Skeletal muscle satellite cell (primary cell): Measurements from ENCODE around the gene SLC12A3.

Experiments used
- H3K27me3 ChIP-seq: 2 replicates; pipeline ENCODE4 v1.7.0; 2013; ENCODE audit warnings: low read length; ENCODE audit not compliant: control insufficient read depth, insufficient read depth
- H3K36me3 ChIP-seq: 2 replicates; pipeline ENCODE4 v1.7.0; 2013; ENCODE audit warnings: mild to moderate bottlenecking, control low read depth, low read length; ENCODE audit not compliant: insufficient read depth
- H3K4me1 ChIP-seq: 2 replicates; pipeline ENCODE4 v1.7.0; 2013; ENCODE audit warnings: low read length; ENCODE audit not compliant: control insufficient read depth, insufficient read depth
- H3K4me2 ChIP-seq: 2 replicates; pipeline ENCODE4 v1.7.0; 2013; ENCODE audit warnings: mild to moderate bottlenecking, low read length
- H3K4me3 ChIP-seq: 2 replicates; pipeline ENCODE4 v1.7.0; 2013; ENCODE audit warnings: low read length
- H3K9ac ChIP-seq: 2 replicates; pipeline ENCODE4 v1.7.0; 2013; ENCODE audit warnings: mild to moderate bottlenecking, low read depth, low read length, moderate library complexity
- H3K9me3 ChIP-seq: replicated peaks from 2 replicates; pipeline ENCODE4 v1.7.0; 2013; ENCODE audit warnings: mild to moderate bottlenecking, control low read depth, low read length

The SLC12A3 gene

DNA sequence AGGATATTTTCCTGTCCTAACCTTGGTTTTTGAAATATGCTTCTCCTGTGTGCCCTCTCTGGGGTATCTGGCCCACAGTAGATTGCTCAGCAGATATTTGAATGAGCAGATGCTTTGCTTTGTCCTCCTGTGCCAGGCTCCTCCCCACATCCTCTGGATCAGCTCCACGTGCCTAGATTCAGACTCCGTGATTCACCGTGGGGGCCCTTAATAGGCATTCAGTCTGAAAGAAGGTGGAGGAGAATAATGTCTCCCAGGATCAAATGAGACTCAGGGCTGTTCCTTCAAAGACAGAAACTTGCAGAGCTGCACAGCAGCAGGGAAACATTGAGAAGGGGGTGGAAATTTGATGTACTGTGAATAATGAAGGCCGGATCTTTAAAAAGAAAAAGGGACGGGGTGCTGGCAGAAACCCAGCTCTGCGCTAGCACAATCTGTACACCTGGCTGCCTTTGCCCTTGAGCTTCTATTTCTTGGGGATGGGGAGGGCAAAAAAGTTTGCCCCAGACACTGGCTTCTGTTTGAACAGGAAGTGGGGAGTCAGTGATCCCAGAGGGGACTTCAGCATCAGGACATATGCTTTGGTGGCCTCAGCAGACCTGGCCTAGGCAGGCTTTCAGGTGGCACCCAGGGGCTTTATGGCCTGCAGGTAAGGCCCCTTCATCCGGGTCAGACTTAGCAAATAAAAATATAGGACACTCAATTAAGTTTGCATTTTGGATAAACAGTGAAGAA lies 15.9 kb upstream of the SLC12A3 start:
- H3K4me3 ChIP-seq = no peak overlapping the region
- H3K9ac ChIP-seq = peak overlapping the region; percentile 26
- H3K4me1 ChIP-seq = peaks cover 45% of the 10 kb centered on the region
- no peaks in the 10 kb centered on the region for H3K9me3 ChIP-seq
- no peaks in the 10 kb centered on the region for H3K27me3 ChIP-seq
- peak overlapping the region; percentile 57 for H3K4me2 ChIP-seq
- H3K36me3 ChIP-seq = peaks cover 15% of the 10 kb centered on the region

- Histone ChIP-seq H3K4me3 (no peak overlapping the region), H3K27me3 (no peaks in the 10 kb centered on the region), H3K36me3 (peaks cover 8% of the 10 kb centered on the region), H3K9me3 (no peaks in the 10 kb centered on the region), H3K4me2 (no peak overlapping the region), H3K9ac (no peak overlapping the region), H3K4me1 (peaks cover 45% of the 10 kb centered on the region)
Observed at GRCh38 chr16:56849690-56850680, 15.0 kb upstream of the SLC12A3 start.

DNA sequence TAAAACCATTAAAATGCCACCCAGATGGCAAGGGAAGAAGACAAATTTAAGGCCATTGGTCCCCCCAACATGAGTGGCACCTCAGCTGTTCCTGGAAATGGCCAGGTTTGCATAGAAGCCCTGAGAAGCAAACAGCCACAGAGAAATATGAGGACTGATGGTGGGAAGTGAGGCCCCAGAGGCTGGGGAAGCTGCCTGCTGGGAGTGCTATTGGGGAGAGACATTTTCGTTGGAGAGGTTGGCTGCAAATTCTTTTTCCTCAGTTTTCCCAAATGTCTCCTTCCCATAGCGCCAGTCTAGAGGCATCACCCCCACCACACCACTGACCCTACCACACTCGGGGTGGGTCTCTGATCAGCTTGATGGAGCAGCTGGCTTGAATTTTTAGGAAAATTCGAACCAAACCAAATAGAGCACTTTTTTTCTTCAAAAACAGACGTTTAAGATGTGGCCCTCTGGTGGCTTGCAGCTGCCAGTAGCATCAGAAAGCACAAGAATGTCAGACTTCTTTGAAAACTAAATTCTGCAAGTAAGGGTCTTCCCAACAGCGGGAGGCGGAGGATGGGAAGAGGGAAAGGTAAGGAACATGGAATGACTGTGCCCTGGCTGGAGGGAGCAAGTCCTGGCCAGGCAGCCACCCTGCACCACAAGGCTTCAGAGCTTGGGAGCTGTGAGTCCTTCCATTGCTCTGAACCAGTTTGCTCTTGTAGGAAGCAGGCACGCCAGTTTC lies 13.2 kb upstream of the SLC12A3 start:
- Histone ChIP-seq H3K4me1 (peaks cover 45% of the 10 kb centered on the region), H3K9me3 (no peaks in the 10 kb centered on the region), H3K27me3 (no peaks in the 10 kb centered on the region), H3K4me2 (no peak overlapping the region), H3K4me3 (no peak overlapping the region), H3K36me3 (no peaks in the 10 kb centered on the region), H3K9ac (no peak overlapping the region)

GRCh38 chr16:56852401-56852730 lies 12.6 kb upstream of the SLC12A3 start:
- Histone ChIP-seq H3K9ac (no peak overlapping the region), H3K4me1 (peaks cover 42% of the 10 kb centered on the region), H3K36me3 (no peaks in the 10 kb centered on the region), H3K4me2 (no peak overlapping the region), H3K27me3 (no peaks in the 10 kb centered on the region), H3K9me3 (no peaks in the 10 kb centered on the region), H3K4me3 (no peak overlapping the region)

- no peaks in the 10 kb centered on the region for H3K36me3 ChIP-seq
- no peak overlapping the region for H3K4me3 ChIP-seq
- no peaks in the 10 kb centered on the region for H3K27me3 ChIP-seq
- H3K4me1 ChIP-seq = peaks cover 36% of the 10 kb centered on the region
- H3K9ac ChIP-seq = no peak overlapping the region
- no peak overlapping the region for H3K4me2 ChIP-seq
- H3K9me3 ChIP-seq = no peaks in the 10 kb centered on the region
Observed at GRCh38 chr16:56852968-56853367, 12.0 kb upstream of the SLC12A3 start.

DNA sequence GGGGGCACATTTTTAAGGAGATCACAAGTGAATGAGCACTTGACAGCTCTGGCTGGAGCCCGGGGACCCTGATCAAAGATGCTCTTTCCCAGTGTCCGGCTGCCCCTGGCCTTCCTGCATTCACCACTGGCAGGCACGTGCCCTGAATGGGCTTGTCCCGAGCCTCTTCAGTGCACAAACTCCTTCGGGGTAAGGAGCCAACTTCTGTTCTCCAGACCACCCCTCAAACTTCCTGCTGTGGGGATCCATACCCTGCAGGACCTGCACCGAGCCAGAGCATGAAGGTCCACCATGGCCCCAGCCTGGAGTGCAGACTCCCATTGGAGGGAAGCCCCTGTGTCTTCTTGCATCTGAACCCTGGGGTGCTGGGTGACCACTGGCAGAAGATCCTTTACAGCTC lies 9.8 kb upstream of the SLC12A3 start:
- H3K4me3 ChIP-seq = no peak overlapping the region
- H3K27me3 ChIP-seq = no peaks in the 10 kb centered on the region
- peaks cover 14% of the 10 kb centered on the region for H3K4me1 ChIP-seq
- no peaks in the 10 kb centered on the region for H3K36me3 ChIP-seq
- no peak overlapping the region for H3K9ac ChIP-seq
- H3K9me3 ChIP-seq = no peaks in the 10 kb centered on the region
- H3K4me2 ChIP-seq = no peak overlapping the region

DNA sequence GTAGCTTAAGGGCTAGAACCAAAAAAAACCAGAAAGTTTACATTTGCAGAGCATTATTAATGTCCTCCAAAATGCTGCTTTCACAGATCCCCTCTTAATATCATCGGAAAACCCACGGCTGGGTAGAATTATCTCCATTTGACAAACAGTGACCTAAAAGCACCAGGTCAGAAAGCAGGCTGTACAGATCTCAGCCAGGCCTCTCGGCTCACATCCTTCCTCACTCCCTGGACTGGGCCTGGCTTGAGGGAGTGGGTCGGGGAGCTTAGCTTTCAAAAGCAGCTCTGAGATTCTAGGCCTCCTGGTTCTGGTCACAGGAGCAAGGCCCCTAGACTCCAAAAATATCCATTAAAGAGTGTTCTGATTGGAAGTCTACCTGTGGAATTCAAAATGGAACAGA lies 9.1 kb upstream of the SLC12A3 start:
- no peak overlapping the region for H3K4me2 ChIP-seq
- H3K4me1 ChIP-seq = peaks cover 6% of the 10 kb centered on the region
- no peak overlapping the region for H3K4me3 ChIP-seq

GRCh38 chr16:56856876-56857447 lies 8.0 kb upstream of the SLC12A3 start:
- Histone ChIP-seq H3K4me3 (no peak overlapping the region), H3K9me3 (no peaks in the 10 kb centered on the region), H3K27me3 (no peaks in the 10 kb centered on the region), H3K4me1 (no peaks in the 10 kb centered on the region), H3K9ac (no peak overlapping the region), H3K4me2 (no peak overlapping the region), H3K36me3 (no peaks in the 10 kb centered on the region)

More for the DNA sequence above, 9.1 kb upstream of the SLC12A3 start:
- Histone ChIP-seq H3K9me3 (no peaks in the 10 kb centered on the region), H3K27me3 (no peaks in the 10 kb centered on the region), H3K9ac (no peak overlapping the region), H3K36me3 (no peaks in the 10 kb centered on the region)

DNA sequence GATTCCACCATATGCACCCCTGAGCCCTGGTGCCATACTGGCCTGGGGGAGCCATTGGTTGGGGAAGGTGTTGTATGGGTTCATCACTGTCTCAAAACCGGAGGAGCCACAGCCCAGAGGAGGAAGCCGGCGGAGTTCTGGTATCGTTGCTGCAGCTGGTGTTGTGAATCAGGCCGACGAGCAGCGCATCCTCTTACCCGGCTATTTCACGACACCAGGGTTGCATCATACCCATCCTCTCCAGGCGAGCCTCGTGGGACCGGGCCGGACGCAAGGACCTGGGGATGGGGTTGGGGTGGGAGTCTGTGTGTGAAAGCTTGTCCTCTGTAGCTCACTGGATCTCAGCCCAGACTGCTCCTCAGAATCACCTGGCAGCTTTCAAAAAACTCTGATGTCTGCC lies 6.6 kb upstream of the SLC12A3 start:
- H3K36me3 ChIP-seq = no peaks in the 10 kb centered on the region
- no peaks in the 10 kb centered on the region for H3K9me3 ChIP-seq
- H3K4me2 ChIP-seq = no peak overlapping the region
- H3K4me1 ChIP-seq = no peaks in the 10 kb centered on the region
- H3K27me3 ChIP-seq = no peaks in the 10 kb centered on the region
- no peak overlapping the region for H3K4me3 ChIP-seq
- no peak overlapping the region for H3K9ac ChIP-seq

- no peak overlapping the region for H3K9ac ChIP-seq
- H3K9me3 ChIP-seq = no peaks in the 10 kb centered on the region
- H3K27me3 ChIP-seq = no peaks in the 10 kb centered on the region
- H3K4me3 ChIP-seq = no peak overlapping the region
- H3K4me2 ChIP-seq = no peak overlapping the region
- H3K36me3 ChIP-seq = no peaks in the 10 kb centered on the region
- H3K4me1 ChIP-seq = no peaks in the 10 kb centered on the region
Observed at GRCh38 chr16:56859636-56860035, 5.4 kb upstream of the SLC12A3 start.
